GM19238 (cell line): ENCODE measurements around the gene CDH11.

Experiments used
- DNase-seq: peaks from one replicate; pipeline ENCODE4 v3.0.0; 2011; ENCODE audit warnings: low spot score; ENCODE audit not compliant: insufficient read length

The CDH11 gene

GRCh38 chr16:65034915-65035314 lies 86.9 kb downstream of the CDH11 start:
- no peak for DNase-seq

GRCh38 chr16:65032387-65032786 lies 89.5 kb downstream of the CDH11 start:
- DNase-seq: no peak

GRCh38 chr16:65024767-65025178 lies 97.1 kb downstream of the CDH11 start:
- DNase-seq: no peak

- DNase-seq: no peak
These were observed 98.1 kb downstream of the CDH11 start for GRCh38 chr16:65023802-65024201.

GRCh38 chr16:65021852-65022595 lies 99.8 kb downstream of the CDH11 start:
- no peak for DNase-seq

- no peak for DNase-seq
These were observed 105.1 kb downstream of the CDH11 start for GRCh38 chr16:65016754-65017153.

GRCh38 chr16:65015599-65015998 lies 106.3 kb downstream of the CDH11 start:
- no peak for DNase-seq

- no peak for DNase-seq
These were observed 109.5 kb downstream of the CDH11 start for GRCh38 chr16:65012357-65012756.

- DNase-seq: no peak
These were observed 111.7 kb downstream of the CDH11 start for GRCh38 chr16:65010125-65010524.

GRCh38 chr16:65005696-65006095 lies 116.2 kb downstream of the CDH11 start:
- DNase-seq: no peak

GRCh38 chr16:65004570-65004969 lies 117.3 kb downstream of the CDH11 start:
- no peak for DNase-seq

GRCh38 chr16:65003621-65004020 lies 118.2 kb downstream of the CDH11 start:
- no peak for DNase-seq

- no peak for DNase-seq
These were observed 119.6 kb downstream of the CDH11 start for GRCh38 chr16:65002265-65002664.

GRCh38 chr16:65000654-65001053 lies 121.2 kb downstream of the CDH11 start:
- DNase-seq: no peak

- no peak for DNase-seq
These were observed 124.1 kb downstream of the CDH11 start for GRCh38 chr16:64997751-64998150.

GRCh38 chr16:64997121-64997520 lies 124.7 kb downstream of the CDH11 start:
- DNase-seq: no peak

GRCh38 chr16:64996641-64997040 lies 125.2 kb downstream of the CDH11 start:
- no peak for DNase-seq

GRCh38 chr16:64993464-64993863 lies 128.4 kb downstream of the CDH11 start:
- no peak for DNase-seq

GRCh38 chr16:64991001-64991400 lies 130.9 kb downstream of the CDH11 start:
- no peak for DNase-seq

GRCh38 chr16:64990101-64990500 lies 131.8 kb downstream of the CDH11 start:
- no peak for DNase-seq

- no peak for DNase-seq
These were observed 132.8 kb downstream of the CDH11 start for GRCh38 chr16:64989050-64989449.

- no peak for DNase-seq
These were observed 137.9 kb downstream of the CDH11 start for GRCh38 chr16:64983963-64984362.

GRCh38 chr16:64983231-64983630 lies 138.6 kb downstream of the CDH11 start:
- no peak for DNase-seq

GRCh38 chr16:64982581-64982980 lies 139.3 kb downstream of the CDH11 start:
- DNase-seq: no peak
